ENCODE measurements around the gene AFP.

Gene AFP

GRCh38 chr4:73415807-73416238 lies 20.2 kb upstream of the AFP start:
- DNase-seq, result no peak

- no peak for DNase-seq
Measured at GRCh38 chr4:73416423-73417087, 19.5 kb upstream of the AFP start.

- no peak for DNase-seq
Measured at GRCh38 chr4:73417342-73417741, 18.7 kb upstream of the AFP start.

DNA sequence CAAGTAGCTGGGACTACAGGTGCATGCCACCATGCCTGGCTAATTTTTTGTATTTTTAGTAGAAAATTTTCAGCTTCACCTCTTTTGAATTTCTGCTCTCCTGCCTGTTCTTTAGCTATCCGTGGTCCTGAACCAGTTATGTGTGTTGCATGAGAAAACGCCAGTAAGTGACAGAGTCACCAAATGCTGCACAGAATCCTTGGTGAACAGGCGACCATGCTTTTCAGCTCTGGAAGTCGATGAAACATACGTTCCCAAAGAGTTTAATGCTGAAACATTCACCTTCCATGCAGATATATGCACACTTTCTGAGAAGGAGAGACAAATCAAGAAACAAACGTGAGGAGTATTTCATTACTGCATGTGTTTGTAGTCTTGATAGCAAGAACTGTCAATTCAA lies 18.0 kb upstream of the AFP start:
- DNase-seq, result no peak

- no peak for DNase-seq
Measured at GRCh38 chr4:73418677-73419076, 17.3 kb upstream of the AFP start.

- DNase-seq, result no peak
Measured at GRCh38 chr4:73419106-73420038, 16.6 kb upstream of the AFP start.

- DNase-seq, result no peak
Measured at GRCh38 chr4:73420615-73421014, 15.4 kb upstream of the AFP start.

DNA sequence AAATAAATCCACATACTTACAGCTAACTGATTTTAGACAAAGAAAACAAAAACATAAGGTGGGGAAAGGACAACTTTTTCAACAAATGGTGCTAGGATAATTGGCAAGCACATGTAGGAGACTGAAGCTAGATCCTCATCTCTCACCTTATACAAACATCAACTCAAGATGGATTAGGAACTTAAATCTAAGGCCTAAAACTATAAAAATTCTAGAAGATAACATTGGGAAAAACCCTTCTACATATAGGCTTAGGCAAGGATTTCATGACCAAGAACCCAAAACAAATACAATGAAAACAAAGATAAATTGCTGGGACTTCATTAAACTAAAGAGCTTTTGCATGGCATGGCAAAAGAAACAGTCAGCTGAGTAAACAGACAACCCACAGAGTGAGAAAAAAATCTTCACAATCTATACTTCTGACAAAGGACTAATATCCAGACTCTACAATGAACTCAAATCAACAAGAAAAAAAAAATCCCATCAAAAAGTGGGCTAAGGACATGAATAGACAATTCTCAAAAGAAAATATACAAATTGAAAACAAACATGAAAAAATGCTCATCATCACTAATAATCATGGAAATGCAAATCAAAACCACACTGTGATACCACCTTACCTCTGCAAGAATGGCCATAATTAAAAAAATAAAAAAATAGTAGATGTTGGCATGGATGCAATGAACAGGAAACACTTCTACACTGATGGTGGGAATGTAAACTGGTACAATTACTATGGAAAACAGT lies 14.1 kb upstream of the AFP start:
- no peak for DNase-seq

- DNase-seq, result no peak
Measured at GRCh38 chr4:73422458-73422752, 13.6 kb upstream of the AFP start.

DNA sequence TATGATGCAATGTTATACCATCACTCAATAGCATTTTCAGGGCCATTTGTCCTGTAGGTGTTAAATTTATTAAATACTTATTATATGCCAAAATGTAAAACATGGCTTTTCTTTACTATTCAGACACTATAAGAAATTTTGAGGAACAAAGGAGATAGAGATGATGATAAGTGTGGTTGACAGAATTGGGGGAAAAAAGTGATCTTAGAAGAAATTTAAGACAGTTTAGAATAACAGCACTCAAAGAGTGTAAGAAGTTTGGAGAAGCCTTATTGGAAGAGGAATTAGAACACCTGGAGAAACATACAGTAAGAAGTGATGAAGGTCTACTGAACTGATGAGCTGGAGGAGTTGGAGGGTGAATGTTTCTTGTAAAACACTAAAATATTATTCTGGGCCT lies 12.8 kb upstream of the AFP start:
- DNase-seq, result no peak

- no peak for DNase-seq
Measured at GRCh38 chr4:73426666-73427065, 9.4 kb upstream of the AFP start.

GRCh38 chr4:73429118-73429517 lies 6.9 kb upstream of the AFP start:
- DNase-seq, result no peak

- DNase-seq, result no peak
Measured at GRCh38 chr4:73429826-73430587, 6.0 kb upstream of the AFP start.

- DNase-seq, result no peak
Measured at GRCh38 chr4:73431813-73432168, 4.2 kb upstream of the AFP start.

- no peak for DNase-seq
Measured at GRCh38 chr4:73432169-73433000, 3.6 kb upstream of the AFP start.

GRCh38 chr4:73433140-73433539 lies 2.9 kb upstream of the AFP start:
- no peak for DNase-seq

- no peak for DNase-seq
Measured at GRCh38 chr4:73434311-73434710, 1.7 kb upstream of the AFP start.

DNA sequence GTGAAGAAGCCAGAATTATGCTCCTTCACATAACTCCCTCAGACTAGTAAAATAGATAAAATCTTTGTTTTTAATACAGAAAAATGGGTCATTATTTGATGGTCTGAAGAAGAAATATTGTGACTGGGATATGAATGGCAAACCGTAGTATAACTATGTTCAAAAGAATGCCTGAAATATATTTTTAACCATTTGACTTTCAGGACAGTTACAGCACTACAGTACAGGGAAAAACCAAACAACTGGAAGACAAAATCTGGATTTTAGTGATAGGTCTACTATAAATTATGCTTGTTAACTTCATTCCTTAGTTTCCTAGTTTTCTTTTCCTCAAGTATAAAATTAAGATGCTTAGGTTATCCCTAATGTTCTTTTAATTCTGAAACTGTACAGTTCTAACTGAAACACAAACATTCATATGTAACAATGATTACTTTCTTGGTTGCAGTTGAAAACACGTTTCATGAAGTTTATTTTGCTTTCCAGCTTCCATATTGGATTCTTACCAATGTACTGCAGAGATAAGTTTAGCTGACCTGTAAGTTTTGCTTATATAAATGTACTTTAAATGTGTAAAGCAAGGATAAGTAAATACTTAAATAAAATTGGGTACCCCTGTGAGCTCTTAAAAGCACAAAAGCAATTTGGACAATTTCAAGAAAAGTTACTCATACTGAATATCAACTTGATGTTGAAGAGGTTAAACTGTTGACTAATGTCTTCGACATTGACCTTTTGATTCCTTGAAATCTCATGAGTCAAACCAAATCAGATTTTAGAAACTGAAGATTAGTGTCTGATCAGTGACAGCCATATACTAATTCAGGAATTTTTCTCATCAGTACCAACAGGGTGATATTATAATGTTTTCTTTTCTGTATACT lies 895 bp downstream of the AFP start:
- no peak for DNase-seq

GRCh38 chr4:73437558-73437956 lies 1.5 kb downstream of the AFP start:
- DNase-seq, result no peak

- no peak for DNase-seq
Measured at GRCh38 chr4:73438048-73438447, 2.0 kb downstream of the AFP start.

DNA sequence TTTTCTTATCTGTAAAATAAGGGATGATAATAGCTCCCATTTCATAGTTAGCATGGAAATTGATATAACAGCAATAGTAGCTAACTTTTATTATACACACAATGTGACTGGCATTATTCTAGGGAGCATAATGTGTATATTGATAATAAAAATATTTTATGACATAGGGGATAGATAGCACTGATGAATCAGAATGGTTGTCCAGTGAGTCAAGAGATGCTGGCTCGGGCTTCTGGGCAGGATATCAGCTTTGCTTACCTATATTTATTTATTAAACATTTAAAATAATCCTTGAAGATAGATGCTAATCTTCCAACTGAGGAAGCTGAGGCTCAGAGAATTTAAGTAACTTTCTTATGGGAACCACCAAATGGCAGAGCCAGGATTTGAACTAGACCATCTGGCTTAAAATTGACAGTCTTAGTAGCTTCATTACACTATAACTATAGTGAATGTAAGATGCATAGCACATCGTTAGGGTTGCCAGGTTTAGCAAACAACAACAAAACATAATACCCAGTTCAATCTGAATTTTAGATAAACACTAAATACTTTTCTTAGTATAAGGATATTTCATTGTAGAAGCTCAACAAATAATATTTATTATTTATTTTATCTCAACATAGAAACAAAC lies 2.7 kb downstream of the AFP start:
- DNase-seq, result no peak

Measured in DMS79 (cell line).